ENCODE results near the gene PLPPR5. TPM values are rescaled to one million over a fixed set of nuclear protein-coding genes. Genes with fewer than 3 reads are reported as not detected.

The PLPPR5 gene
- total RNA-seq, 4 donors from 2014 or later = 0.17 TPM; not detected in 2

Small RNA genes within 50 kb of the gene (small RNA-seq; reads per million reads assigned to genes)
- gene AL445433.1 = 0 reads per million in 3 donors
